Left lung (tissue), 10 donors: Measurements from ENCODE around the gene RBMS3. TPM values are rescaled to one million over a fixed set of nuclear protein-coding genes. Genes with fewer than 3 reads are reported as not detected.
A peak's percentile ranks its signal among the peaks of the same experiment; 100 is the strongest.

Experiments
- ATAC-seq: fragments of 200-7000 bp; cut with Tn5 transposase; one replicate; pipeline ENCODE4 v1.9.1; 2020; ENCODE audit warnings: moderate library complexity
- DNase-seq, 4 donors: peaks; one replicate each; pipeline ENCODE4 v3.0.0-alpha.2; 2013 to 2020
- H3K27ac ChIP-seq, 2 donors: fragments of 200-600 bp; sonication (generic) in 1 of 2; one replicate each; pipeline versions ENCODE4 v1.5.0 to v1.8.0; 2020 to 2021
- H3K27me3 ChIP-seq, 2 donors: fragments of 200-600 bp; sonication (generic) in 1 of 2; one replicate each; pipeline versions ENCODE4 v1.5.0 to v1.8.0; 2020 to 2021
- H3K36me3 ChIP-seq, 2 donors: fragments of 200-600 bp; sonication (generic) in 1 of 2; one replicate each; pipeline versions ENCODE4 v1.5.0 to v1.8.0; 2020 to 2021
- H3K4me1 ChIP-seq, 2 donors: fragments of 200-600 bp; one replicate each; pipeline ENCODE4 v1.8.0; 2021
- H3K4me3 ChIP-seq, 2 donors: fragments of 200-600 bp; sonication (generic) in 1 of 2; one replicate each; pipeline versions ENCODE4 v1.5.0 to v1.8.0; 2020 to 2021; ENCODE audit warnings: mild to moderate bottlenecking in 1 of 2
- H3K9me3 ChIP-seq, 2 donors: fragments of 200-600 bp; sonication (generic) in 1 of 2; one replicate each; pipeline versions ENCODE4 v1.5.0 to v1.8.0; 2020 to 2021
- intact Hi-C, 2 donors: fragments of 100-400 bp; cut with DNase I; formaldehyde crosslinking; loops; one replicate each; pipeline versions ENCODE4 v1.11.2 to v1.14.2; 2022
- polyA plus RNA-seq, 6 donors: library from polyadenylated mRNA; unstranded; fragments of 120-200 nt; gene quantifications; one replicate each; pipeline ENCODE4 v1.2.1, GENCODE V29; 2013; ENCODE audit not compliant: insufficient read length in 6 of 6
- total RNA-seq, 2 donors: library from RNA; stranded (reverse); fragmentation: NEBNext Ultra II Directional; extraction: Animal tissue kit (Norgen Biotek cat#: 25700); gene quantifications; one replicate each; pipeline ENCODE4 v1.2.1, GENCODE V29; 2021
- TF ChIP-seq, protein P1 (sequence below), 2 donors: fragments of 200-600 bp; sonication (generic) in 1 of 2; IDR thresholded peaks; one replicate each; pipeline versions ENCODE4 v1.5.0 to v1.8.0; 2021; ENCODE audit warnings: antibody characterized with exemption in 2 of 2
- donor health status: DM: no; HTN: yes; CAD: no.
- donor health status: DM: no; HTN: no; CAD: no.

Gene RBMS3
- total and polyA plus RNA-seq, 8 donors, result 27.1 to 51.6 (median 37.6) TPM

DNA sequence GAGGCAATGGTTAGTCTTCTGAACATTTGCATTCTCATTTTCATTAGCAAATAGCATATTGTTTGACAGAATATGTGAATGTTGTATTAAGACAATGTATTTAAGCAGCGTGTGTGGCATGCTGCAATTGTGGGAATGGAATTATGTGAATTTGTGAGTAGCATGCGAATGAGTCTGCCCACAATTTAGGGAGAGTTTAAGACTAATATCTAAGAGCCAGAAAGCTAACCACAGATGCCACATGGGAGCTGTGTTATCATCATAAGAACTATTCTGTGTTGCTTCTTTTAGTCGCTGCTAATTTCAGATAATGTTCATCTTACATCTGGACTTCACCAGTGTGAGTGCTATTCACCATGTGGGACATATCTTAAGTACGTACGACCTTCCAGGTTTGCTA, 494.5 kb downstream of the RBMS3 start:
- Histone ChIP-seq H3K4me3 (no peak overlapping the region), H3K4me1 (no peaks in the 10 kb centered on the region), H3K9me3 (no peaks in the 10 kb centered on the region), H3K36me3 (no peaks in the 10 kb centered on the region), H3K27me3 (no peaks in the 10 kb centered on the region), H3K27ac (no peak overlapping the region)
- DNase-seq (no peak), ATAC-seq (no peak)
- intact Hi-C loops, result no loop called here
- TF ChIP-seq, protein P1, sequence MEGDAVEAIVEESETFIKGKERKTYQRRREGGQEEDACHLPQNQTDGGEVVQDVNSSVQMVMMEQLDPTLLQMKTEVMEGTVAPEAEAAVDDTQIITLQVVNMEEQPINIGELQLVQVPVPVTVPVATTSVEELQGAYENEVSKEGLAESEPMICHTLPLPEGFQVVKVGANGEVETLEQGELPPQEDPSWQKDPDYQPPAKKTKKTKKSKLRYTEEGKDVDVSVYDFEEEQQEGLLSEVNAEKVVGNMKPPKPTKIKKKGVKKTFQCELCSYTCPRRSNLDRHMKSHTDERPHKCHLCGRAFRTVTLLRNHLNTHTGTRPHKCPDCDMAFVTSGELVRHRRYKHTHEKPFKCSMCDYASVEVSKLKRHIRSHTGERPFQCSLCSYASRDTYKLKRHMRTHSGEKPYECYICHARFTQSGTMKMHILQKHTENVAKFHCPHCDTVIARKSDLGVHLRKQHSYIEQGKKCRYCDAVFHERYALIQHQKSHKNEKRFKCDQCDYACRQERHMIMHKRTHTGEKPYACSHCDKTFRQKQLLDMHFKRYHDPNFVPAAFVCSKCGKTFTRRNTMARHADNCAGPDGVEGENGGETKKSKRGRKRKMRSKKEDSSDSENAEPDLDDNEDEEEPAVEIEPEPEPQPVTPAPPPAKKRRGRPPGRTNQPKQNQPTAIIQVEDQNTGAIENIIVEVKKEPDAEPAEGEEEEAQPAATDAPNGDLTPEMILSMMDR (IDR thresholded peaks at IDR 0.05), result no peak

DNA sequence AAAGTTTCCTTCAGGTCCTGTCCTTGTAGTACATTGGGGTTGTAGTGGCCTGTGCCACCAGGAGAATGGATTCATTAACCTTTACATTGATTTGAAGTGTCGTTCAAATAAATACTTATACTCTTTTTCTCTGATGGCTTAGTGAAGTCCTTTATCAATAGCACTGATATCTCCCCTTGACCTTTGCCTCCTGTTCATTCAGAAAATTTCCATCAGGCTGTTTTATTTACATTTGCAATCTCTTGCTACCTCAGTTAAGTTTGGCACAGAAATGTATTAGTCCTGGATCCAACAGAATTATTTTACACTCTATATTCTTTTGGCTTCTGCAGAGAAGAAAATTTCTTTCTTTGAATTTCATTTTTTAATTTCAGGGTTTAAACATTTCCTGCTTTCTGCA, 497.0 kb downstream of the RBMS3 start:
- Histone ChIP-seq H3K27ac (no peak overlapping the region), H3K4me1 (no peaks in the 10 kb centered on the region), H3K9me3 (peaks cover 0 to 4% of the 10 kb centered on the region in 2 donors), H3K36me3 (no peaks in the 10 kb centered on the region), H3K4me3 (no peak overlapping the region), H3K27me3 (no peaks in the 10 kb centered on the region)
- TF ChIP-seq, protein P1 (IDR thresholded peaks at IDR 0.05), result no peak
- ATAC-seq (no peak), DNase-seq (no peak)
- intact Hi-C loops, result no loop called here

DNA sequence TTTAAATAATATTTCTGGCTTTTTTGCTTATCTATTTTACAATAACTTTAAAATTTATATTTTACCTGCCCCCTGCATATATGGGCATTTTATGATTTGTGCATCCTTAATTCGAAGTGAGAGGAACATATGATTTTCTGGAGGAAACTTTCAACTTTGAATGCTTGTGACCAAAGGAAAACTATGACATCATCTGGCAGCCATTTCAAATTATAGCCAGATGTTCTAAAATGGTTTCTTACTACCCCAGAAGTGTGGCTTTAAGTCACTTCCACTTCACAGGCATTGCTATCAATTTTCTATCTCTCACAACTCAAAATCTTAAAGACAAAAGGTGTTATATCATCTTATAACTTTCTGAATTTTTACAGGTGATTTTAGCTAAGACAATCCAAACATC, 508.8 kb downstream of the RBMS3 start:
- H3K4me3 ChIP-seq, result no peak overlapping the region
- ATAC-seq, result no peak
- TF ChIP-seq, protein P1 (IDR thresholded peaks at IDR 0.05), result no peak

DNA sequence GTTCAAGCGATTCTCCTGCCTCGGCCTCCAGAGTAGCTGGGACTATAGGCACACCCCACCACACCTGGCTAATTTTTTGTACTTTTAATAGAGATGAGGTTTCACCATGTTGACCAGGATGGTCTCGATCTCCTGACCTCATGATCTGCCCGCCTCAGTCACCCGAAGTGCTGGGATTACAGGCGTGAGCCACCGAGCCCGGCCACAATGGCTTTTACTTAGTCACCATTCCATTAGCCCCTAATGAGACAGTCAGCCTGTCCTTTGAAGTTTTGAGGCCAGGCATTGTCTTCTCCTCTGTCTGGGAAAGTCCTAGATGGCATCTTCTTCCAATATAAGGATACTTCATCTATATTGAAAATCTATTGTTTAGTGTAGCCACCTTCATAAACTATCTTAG, 515.9 kb downstream of the RBMS3 start:
- TF ChIP-seq, protein P1 (IDR thresholded peaks at IDR 0.05), result no peak
- H3K27ac ChIP-seq, result no peak overlapping the region
- intact Hi-C loops, result no loop called here
- no peaks in the 10 kb centered on the region for H3K9me3 ChIP-seq
- no peaks in the 10 kb centered on the region for H3K36me3 ChIP-seq
- no peaks in the 10 kb centered on the region for H3K27me3 ChIP-seq
- no peaks in the 10 kb centered on the region for H3K4me1 ChIP-seq
- ATAC-seq, result no peak
- peak in 1 of 4 donors; percentile 28 for DNase-seq
- no peak overlapping the region for H3K4me3 ChIP-seq

More for the DNA sequence above, 508.8 kb downstream of the RBMS3 start:
- peaks cover 0 to 11% of the 10 kb centered on the region in 2 donors for H3K9me3 ChIP-seq
- H3K36me3 ChIP-seq, result no peaks in the 10 kb centered on the region
- H3K4me1 ChIP-seq, result no peaks in the 10 kb centered on the region
- no peaks in the 10 kb centered on the region for H3K27me3 ChIP-seq
- no peak overlapping the region for H3K27ac ChIP-seq
- no peak for DNase-seq
- intact Hi-C loops, result no loop called here

DNA sequence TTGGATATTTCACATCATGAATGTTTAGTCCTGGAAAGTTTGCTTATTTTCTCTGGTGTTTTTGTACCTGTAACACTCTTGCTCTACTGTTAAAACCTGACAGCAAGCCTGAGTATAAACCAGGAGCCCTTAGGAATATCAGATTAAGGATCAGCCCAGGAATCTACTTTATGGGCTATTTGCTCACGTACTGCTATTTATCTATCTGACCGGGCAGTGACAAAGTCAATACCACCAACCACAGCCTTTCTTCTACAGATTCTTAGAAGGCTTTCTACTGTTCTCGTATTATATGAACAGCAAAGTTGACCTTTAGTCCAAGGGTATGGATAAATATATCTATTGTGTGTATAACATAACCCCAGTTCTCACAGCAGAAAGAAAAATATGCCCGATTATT, 521.2 kb downstream of the RBMS3 start:
- Histone ChIP-seq H3K27me3 (no peaks in the 10 kb centered on the region), H3K4me3 (no peak overlapping the region), H3K9me3 (no peaks in the 10 kb centered on the region), H3K36me3 (no peaks in the 10 kb centered on the region), H3K27ac (no peak overlapping the region), H3K4me1 (no peaks in the 10 kb centered on the region)
- intact Hi-C loops, result no loop called here
- no peak for DNase-seq
- ATAC-seq, result no peak
- TF ChIP-seq, protein P1 (IDR thresholded peaks at IDR 0.05), result no peak
